ENCODE data around the gene POU2AF1.

POU2AF1 gene

GRCh38 chr11:111378861-111379601, at the start of gene POU2AF1:
Gene POU2AF1 (minus strand): TSS chr11:111379275. CDS start chr11:111379177, 98 bp downstream.
- DNase-seq (ENCODE audit: low read depth in 2 of 2): peak; percentile 68 to 77

- DNase-seq (ENCODE audit: low read depth in 2 of 2): no peak
Observed at GRCh38 chr11:111428113-111428876, 49.2 kb upstream of the POU2AF1 start.

GRCh38 chr11:111427471-111427912, 48.4 kb upstream of the POU2AF1 start:
- no peak for DNase-seq (ENCODE audit: low read depth in 2 of 2)

- DNase-seq (ENCODE audit: low read depth in 2 of 2): no peak
Observed at GRCh38 chr11:111426617-111427016, 47.5 kb upstream of the POU2AF1 start.

- DNase-seq (ENCODE audit: low read depth in 2 of 2): no peak
Observed at GRCh38 chr11:111423250-111423615, 44.2 kb upstream of the POU2AF1 start.

- peak in 1 of 2 donors; percentile 30 for DNase-seq (ENCODE audit: low read depth in 2 of 2)
Observed at GRCh38 chr11:111422494-111423249, 43.6 kb upstream of the POU2AF1 start.

GRCh38 chr11:111421251-111421650, 42.2 kb upstream of the POU2AF1 start:
- DNase-seq (ENCODE audit: low read depth in 2 of 2): no peak

- no peak for DNase-seq (ENCODE audit: low read depth in 2 of 2)
Observed at GRCh38 chr11:111419641-111420327, 40.7 kb upstream of the POU2AF1 start.

- no peak for DNase-seq (ENCODE audit: low read depth in 2 of 2)
Observed at GRCh38 chr11:111419181-111419580, 40.1 kb upstream of the POU2AF1 start.

GRCh38 chr11:111418436-111418787, 39.3 kb upstream of the POU2AF1 start:
- no peak for DNase-seq (ENCODE audit: low read depth in 2 of 2)

- no peak for DNase-seq (ENCODE audit: low read depth in 2 of 2)
Observed at GRCh38 chr11:111417766-111418435, 38.8 kb upstream of the POU2AF1 start.

- peak in 1 of 2 donors; percentile 12 for DNase-seq (ENCODE audit: low read depth in 2 of 2)
Observed at GRCh38 chr11:111417011-111417765, 38.1 kb upstream of the POU2AF1 start.

- DNase-seq (ENCODE audit: low read depth in 2 of 2): no peak
Observed at GRCh38 chr11:111416231-111416960, 37.3 kb upstream of the POU2AF1 start.

GRCh38 chr11:111414936-111415335, 35.9 kb upstream of the POU2AF1 start:
- DNase-seq (ENCODE audit: low read depth in 2 of 2): no peak

GRCh38 chr11:111414267-111414931, 35.3 kb upstream of the POU2AF1 start:
- no peak for DNase-seq (ENCODE audit: low read depth in 2 of 2)

- DNase-seq (ENCODE audit: low read depth in 2 of 2): no peak
Observed at GRCh38 chr11:111413849-111414248, 34.8 kb upstream of the POU2AF1 start.

- no peak for DNase-seq (ENCODE audit: low read depth in 2 of 2)
Observed at GRCh38 chr11:111412293-111412692, 33.2 kb upstream of the POU2AF1 start.

GRCh38 chr11:111411456-111411855, 32.4 kb upstream of the POU2AF1 start:
- no peak for DNase-seq (ENCODE audit: low read depth in 2 of 2)

- no peak for DNase-seq (ENCODE audit: low read depth in 2 of 2)
Observed at GRCh38 chr11:111410951-111411350, 31.9 kb upstream of the POU2AF1 start.

All from stimulated activated CD8-positive, alpha-beta memory T cell treated with anti-CD3 and anti-CD28 coated beads, Interleukin-7, amount 100 ng/mL, for 4 hours (primary cell).